ENCODE measurements around the gene TTC4.

Gene TTC4

GRCh38 chr1:54736685-54737084 lies 21.0 kb downstream of the TTC4 start:
- ChIA-PET POLR2A (no interaction called here), CTCF (no interaction called here)
- no peak for DNase-seq (ENCODE audit: extremely low spot score)
- TF ChIP-seq SP1 (IDR thresholded peaks at IDR 0.05) (no peak), NFRKB (IDR thresholded peaks at IDR 0.05) (no peak), SUZ12 (IDR thresholded peaks at IDR 0.05) (no peak), FOXA1 (IDR thresholded peaks at IDR 0.05) (no peak), TARDBP (IDR thresholded peaks at IDR 0.05) (no peak), L3MBTL2 (conservative IDR thresholded peaks at IDR 0.05) (no peak), FOXK2 (IDR thresholded peaks at IDR 0.05) (no peak), ELF4 (IDR thresholded peaks at IDR 0.05) (no peak), HDGF (IDR thresholded peaks at IDR 0.05; ENCODE audit: borderline replicate concordance) (no peak), PKNOX1 (IDR thresholded peaks at IDR 0.05) (no peak), ARNT (IDR thresholded peaks at IDR 0.05) (no peak), BHLHE40 (IDR thresholded peaks at IDR 0.05; ENCODE audit: borderline replicate concordance) (no peak), LEF1 (IDR thresholded peaks at IDR 0.05; ENCODE audit: borderline replicate concordance) (no peak), ZNF384 (IDR thresholded peaks at IDR 0.05) (no peak), FOXM1 (IDR thresholded peaks at IDR 0.05; ENCODE audit: borderline replicate concordance) (no peak), CTBP1 (IDR thresholded peaks at IDR 0.05; ENCODE audit: borderline replicate concordance) (no peak)

- no peak for TF ChIP-seq HDGF (IDR thresholded peaks at IDR 0.05; ENCODE audit: borderline replicate concordance)
- TF ChIP-seq SP1 (IDR thresholded peaks at IDR 0.05) = no peak
- no peak for TF ChIP-seq ARNT (IDR thresholded peaks at IDR 0.05)
- TF ChIP-seq ELF4 (IDR thresholded peaks at IDR 0.05) = no peak
- TF ChIP-seq FOXK2 (IDR thresholded peaks at IDR 0.05) = no peak
- no peak for TF ChIP-seq BHLHE40 (IDR thresholded peaks at IDR 0.05; ENCODE audit: borderline replicate concordance)
- no peak for TF ChIP-seq LEF1 (IDR thresholded peaks at IDR 0.05; ENCODE audit: borderline replicate concordance)
- no peak for TF ChIP-seq SUZ12 (IDR thresholded peaks at IDR 0.05)
- no peak for TF ChIP-seq L3MBTL2 (conservative IDR thresholded peaks at IDR 0.05)
- TF ChIP-seq CTBP1 (IDR thresholded peaks at IDR 0.05; ENCODE audit: borderline replicate concordance) = no peak
- no peak for TF ChIP-seq FOXM1 (IDR thresholded peaks at IDR 0.05; ENCODE audit: borderline replicate concordance)
- no peak for TF ChIP-seq PKNOX1 (IDR thresholded peaks at IDR 0.05)
- no peak for TF ChIP-seq NFRKB (IDR thresholded peaks at IDR 0.05)
- no peak for TF ChIP-seq TARDBP (IDR thresholded peaks at IDR 0.05)
- TF ChIP-seq FOXA1 (IDR thresholded peaks at IDR 0.05) = no peak
- TF ChIP-seq ZNF384 (IDR thresholded peaks at IDR 0.05) = no peak
- DNase-seq (ENCODE audit: extremely low spot score) = no peak
- ChIA-PET CTCF (no interaction called here), POLR2A (no interaction called here)
Measured at GRCh38 chr1:54738244-54738643, 22.6 kb downstream of the TTC4 start.

GRCh38 chr1:54741531-54741930 lies 25.9 kb downstream of the TTC4 start:
- ChIA-PET CTCF (no interaction called here), POLR2A (no interaction called here)
- TF ChIP-seq SUZ12 (IDR thresholded peaks at IDR 0.05) (no peak), ARNT (IDR thresholded peaks at IDR 0.05) (no peak), CTBP1 (IDR thresholded peaks at IDR 0.05; ENCODE audit: borderline replicate concordance) (no peak), FOXM1 (IDR thresholded peaks at IDR 0.05; ENCODE audit: borderline replicate concordance) (no peak), FOXA1 (IDR thresholded peaks at IDR 0.05) (no peak), ELF4 (IDR thresholded peaks at IDR 0.05) (no peak), TARDBP (IDR thresholded peaks at IDR 0.05) (no peak), SP1 (IDR thresholded peaks at IDR 0.05) (no peak), LEF1 (IDR thresholded peaks at IDR 0.05; ENCODE audit: borderline replicate concordance) (no peak), ZNF384 (IDR thresholded peaks at IDR 0.05) (no peak), L3MBTL2 (conservative IDR thresholded peaks at IDR 0.05) (no peak), HDGF (IDR thresholded peaks at IDR 0.05; ENCODE audit: borderline replicate concordance) (no peak)
- no peak for DNase-seq (ENCODE audit: extremely low spot score)

- CTCF ChIA-PET = no interaction called here
- POLR2A ChIA-PET = no interaction called here
Measured at GRCh38 chr1:54742282-54742681, 26.6 kb downstream of the TTC4 start.

GRCh38 chr1:54743416-54744226 lies 28.0 kb downstream of the TTC4 start:
- ChIA-PET CTCF (no interaction called here), POLR2A (no interaction called here)
- no peak for TF ChIP-seq FOXK2 (IDR thresholded peaks at IDR 0.05)
- no peak for TF ChIP-seq NFRKB (IDR thresholded peaks at IDR 0.05)
- no peak for DNase-seq (ENCODE audit: extremely low spot score)

More at GRCh38 chr1:54742282-54742681, 26.6 kb downstream of the TTC4 start:
- no peak for DNase-seq (ENCODE audit: extremely low spot score)
- TF ChIP-seq FOXA1 (IDR thresholded peaks at IDR 0.05) (no peak), PKNOX1 (IDR thresholded peaks at IDR 0.05) (no peak), BHLHE40 (IDR thresholded peaks at IDR 0.05; ENCODE audit: borderline replicate concordance) (no peak), LEF1 (IDR thresholded peaks at IDR 0.05; ENCODE audit: borderline replicate concordance) (no peak), ARNT (IDR thresholded peaks at IDR 0.05) (no peak), FOXM1 (IDR thresholded peaks at IDR 0.05; ENCODE audit: borderline replicate concordance) (no peak), SUZ12 (IDR thresholded peaks at IDR 0.05) (no peak), HDGF (IDR thresholded peaks at IDR 0.05; ENCODE audit: borderline replicate concordance) (no peak), CTBP1 (IDR thresholded peaks at IDR 0.05; ENCODE audit: borderline replicate concordance) (no peak), TARDBP (IDR thresholded peaks at IDR 0.05) (no peak), ELF4 (IDR thresholded peaks at IDR 0.05) (no peak), SP1 (IDR thresholded peaks at IDR 0.05) (no peak), NFRKB (IDR thresholded peaks at IDR 0.05) (no peak), L3MBTL2 (conservative IDR thresholded peaks at IDR 0.05) (no peak), ZNF384 (IDR thresholded peaks at IDR 0.05) (no peak), FOXK2 (IDR thresholded peaks at IDR 0.05) (no peak)

- CTCF ChIA-PET = no interaction called here
- no peak for TF ChIP-seq SP1 (IDR thresholded peaks at IDR 0.05)
- no peak for TF ChIP-seq NFRKB (IDR thresholded peaks at IDR 0.05)
- POLR2A ChIA-PET = interaction anchor here (1.8 kb wide), 1 partner anchor 29 kb away, joined by 7 read pairs; the partner anchor contains the start of gene TTC4
- DNase-seq (ENCODE audit: extremely low spot score) = no peak
Measured at GRCh38 chr1:54744696-54745095, 29.0 kb downstream of the TTC4 start.
